ENCODE results near the gene ZBTB11.

The ZBTB11 gene

GRCh38 chr3:101675709-101676215 is 1.2 kb downstream of the ZBTB11 start:
- no peak for DNase-seq (ENCODE audit: low read depth in 2 of 2)
- H3K4me3 ChIP-seq (replicated peaks in 1 of 2; ENCODE audit: low read depth in 2 of 2, low read length in 2 of 2): peak overlapping the region; percentile 55 to 98
- TF ChIP-seq CTCF (IDR thresholded peaks at IDR 0.05; ENCODE audit: low read depth, low read length): no peak

GRCh38 chr3:101674518-101674917 is 2.4 kb downstream of the ZBTB11 start:
- no peak for TF ChIP-seq CTCF (IDR thresholded peaks at IDR 0.05; ENCODE audit: low read depth, low read length)
- DNase-seq (ENCODE audit: low read depth in 2 of 2): no peak
- H3K4me3 ChIP-seq (replicated peaks in 1 of 2; ENCODE audit: low read depth in 2 of 2, low read length in 2 of 2): no peak overlapping the region

GRCh38 chr3:101673953-101674352 is 3.0 kb downstream of the ZBTB11 start:
- no peak overlapping the region for H3K4me3 ChIP-seq (replicated peaks in 1 of 2; ENCODE audit: low read depth in 2 of 2, low read length in 2 of 2)
- no peak for DNase-seq (ENCODE audit: low read depth in 2 of 2)
- TF ChIP-seq CTCF (IDR thresholded peaks at IDR 0.05; ENCODE audit: low read depth, low read length): no peak

GRCh38 chr3:101671014-101671413 is 5.9 kb downstream of the ZBTB11 start:
- TF ChIP-seq CTCF (IDR thresholded peaks at IDR 0.05; ENCODE audit: low read depth, low read length): no peak
- H3K4me3 ChIP-seq (replicated peaks in 1 of 2; ENCODE audit: low read depth in 2 of 2, low read length in 2 of 2): no peak overlapping the region
- DNase-seq (ENCODE audit: low read depth in 2 of 2): no peak

GRCh38 chr3:101667844-101668243 is 9.1 kb downstream of the ZBTB11 start:
- H3K4me3 ChIP-seq (replicated peaks in 1 of 2; ENCODE audit: low read depth in 2 of 2, low read length in 2 of 2): no peak overlapping the region
- TF ChIP-seq CTCF (IDR thresholded peaks at IDR 0.05; ENCODE audit: low read depth, low read length): no peak
- no peak for DNase-seq (ENCODE audit: low read depth in 2 of 2)

GRCh38 chr3:101667331-101667730 is 9.6 kb downstream of the ZBTB11 start:
- H3K4me3 ChIP-seq (replicated peaks in 1 of 2; ENCODE audit: low read depth in 2 of 2, low read length in 2 of 2): no peak overlapping the region
- no peak for TF ChIP-seq CTCF (IDR thresholded peaks at IDR 0.05; ENCODE audit: low read depth, low read length)
- no peak for DNase-seq (ENCODE audit: low read depth in 2 of 2)

- TF ChIP-seq CTCF (IDR thresholded peaks at IDR 0.05; ENCODE audit: low read depth, low read length): no peak
- DNase-seq (ENCODE audit: low read depth in 2 of 2): no peak
Measured at GRCh38 chr3:101665851-101666250, 11.1 kb downstream of the ZBTB11 start.

More at GRCh38 chr3:101665851-101666250, 11.1 kb downstream of the ZBTB11 start:
- no peak overlapping the region for H3K4me3 ChIP-seq (replicated peaks in 1 of 2; ENCODE audit: low read depth in 2 of 2, low read length in 2 of 2)
